NCI-H345 (cell line): Measurements from ENCODE around the gene METTL15.
A peak's percentile ranks its signal among the peaks of the same experiment; 100 is the strongest.
"Not testable (repeated sequence)": the region's sequence is repeated elsewhere in the genome, so short reads cannot be mapped to it uniquely, and the experiment has no call there.

ENCODE experiments used
- DNase-seq: peaks from one replicate; lab custom pipeline; 2025; lab: John Stamatoyannopoulos, UW

METTL15 gene

GRCh38 chr11:28107750-28108618, at the start of gene METTL15, which contains the start of gene KIF18A:
Gene METTL15, plus strand, starts transcription at chr11:28108388. Its CDS starts 4,947 bp downstream, at chr11:28113335.
Gene KIF18A, minus strand, starts transcription at chr11:28108156. Its CDS starts 10,209 bp downstream, at chr11:28097947.
- DNase-seq: peak; percentile 99

- no peak for DNase-seq
Measured at GRCh38 chr11:28071305-28071704, 36.9 kb upstream of the METTL15 start.

- DNase-seq: no peak
Measured at GRCh38 chr11:28072321-28072720, 35.9 kb upstream of the METTL15 start.

GRCh38 chr11:28077521-28077920, 30.7 kb upstream of the METTL15 start:
- DNase-seq: no peak

GRCh38 chr11:28083118-28083517, 25.1 kb upstream of the METTL15 start:
- no peak for DNase-seq

- no peak for DNase-seq
Measured at GRCh38 chr11:28086569-28086968, 21.6 kb upstream of the METTL15 start.

GRCh38 chr11:28087192-28087591, 21.0 kb upstream of the METTL15 start:
- DNase-seq: not testable (repeated sequence)

GRCh38 chr11:28087693-28088092, 20.5 kb upstream of the METTL15 start:
- not testable (repeated sequence) for DNase-seq

- DNase-seq: no peak
Measured at GRCh38 chr11:28089378-28089777, 18.8 kb upstream of the METTL15 start.

- DNase-seq: no peak
Measured at GRCh38 chr11:28090052-28090749, 18.0 kb upstream of the METTL15 start.

GRCh38 chr11:28092786-28093185, 15.4 kb upstream of the METTL15 start:
- no peak for DNase-seq

GRCh38 chr11:28098257-28098656, 9.9 kb upstream of the METTL15 start:
- DNase-seq: no peak

- DNase-seq: no peak
Measured at GRCh38 chr11:28099715-28100114, 8.5 kb upstream of the METTL15 start.

- no peak for DNase-seq
Measured at GRCh38 chr11:28100665-28101064, 7.5 kb upstream of the METTL15 start.

GRCh38 chr11:28102300-28102699, 5.9 kb upstream of the METTL15 start:
- DNase-seq: not testable (repeated sequence)

- no peak for DNase-seq
Measured at GRCh38 chr11:28104425-28104824, 3.8 kb upstream of the METTL15 start.

- no peak for DNase-seq
Measured at GRCh38 chr11:28104984-28105383, 3.2 kb upstream of the METTL15 start.

- no peak for DNase-seq
Measured at GRCh38 chr11:28105869-28106268, 2.3 kb upstream of the METTL15 start.

- DNase-seq: no peak
Measured at GRCh38 chr11:28106353-28107043, 1.7 kb upstream of the METTL15 start.

- DNase-seq: no peak
Measured at GRCh38 chr11:28107191-28107749, 918 bp upstream of the METTL15 start.

- DNase-seq: no peak
Measured at GRCh38 chr11:28108958-28109357, 770 bp downstream of the METTL15 start.
